A549 (cell line): ENCODE data around the gene CARD10.

Source experiments
- CEBPB ChIP-seq, 2 experiments: fragments of >200 bp in 1 of 2; sonication (Bioruptor Twin) in 1 of 2; formaldehyde crosslinking in 1 of 2; IDR thresholded peaks; 2 replicates each; pipeline ENCODE4 v1.6.1; 2012 to 2016
- MYC ChIP-seq: IDR thresholded peaks from 2 replicates; pipeline ENCODE4 v1.6.1; 2012; ENCODE audit warnings: mild to moderate bottlenecking, inconsistent platforms, low read length, improper control_type of control experiment, borderline replicate concordance
- POLR2A ChIP-seq: IDR thresholded peaks from 2 replicates; pipeline ENCODE4 v1.6.1; 2012; ENCODE audit warnings: mild to moderate bottlenecking, low read length
- POLR2AphosphoS2 ChIP-seq: conservative IDR thresholded peaks from 2 replicates; pipeline ENCODE4 v1.6.1; 2012; ENCODE audit warnings: low read length, improper control_type of control experiment, inconsistent platforms
- TF ChIP-seq, protein P1 (sequence below): fragments of 450-650 bp; IDR thresholded peaks from 2 replicates; pipeline ENCODE4 v1.6.1; 2014; ENCODE audit warnings: antibody characterized with exemption
- TF ChIP-seq, protein P2 (sequence below): fragments of >200 bp; sonication (Bioruptor Twin); formaldehyde crosslinking; IDR thresholded peaks from 3 replicates; pipeline ENCODE4 v1.5.1; 2016

DNA sequence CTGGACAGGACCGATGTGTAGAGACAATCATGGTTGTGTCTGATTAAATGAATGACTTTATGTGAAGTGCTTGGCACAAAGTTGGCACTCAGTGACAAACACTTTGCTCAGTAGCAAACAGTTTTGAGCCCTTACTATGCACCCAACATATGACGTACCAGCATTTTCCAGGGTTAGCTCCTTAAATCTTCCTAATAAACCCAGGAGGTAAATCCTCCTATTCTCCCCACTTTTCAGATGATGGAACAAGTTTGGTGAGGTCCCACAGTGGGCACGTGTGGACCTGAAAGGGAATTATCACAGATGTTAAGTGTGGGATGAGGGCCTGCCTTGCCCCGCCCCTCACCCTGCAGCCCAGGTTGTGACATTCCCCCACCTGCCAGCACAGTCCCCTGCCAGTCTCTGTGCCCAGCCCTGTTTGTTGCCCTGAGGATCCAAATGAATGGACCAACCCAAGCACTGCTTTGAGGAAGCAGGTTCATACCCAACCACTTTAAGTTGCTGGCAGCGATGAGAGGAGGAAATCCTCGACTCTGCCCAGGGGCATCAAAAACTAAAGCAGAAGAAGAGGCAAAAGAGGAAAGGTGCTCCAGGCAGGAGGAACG lies 6.6 kb upstream of the CARD10 start:
- TF ChIP-seq CEBPB (IDR thresholded peaks at IDR 0.05) (no peak), MYC (no peak), POLR2AphosphoS2 (no peak), POLR2A (no peak)
- TF ChIP-seq, protein P1, sequence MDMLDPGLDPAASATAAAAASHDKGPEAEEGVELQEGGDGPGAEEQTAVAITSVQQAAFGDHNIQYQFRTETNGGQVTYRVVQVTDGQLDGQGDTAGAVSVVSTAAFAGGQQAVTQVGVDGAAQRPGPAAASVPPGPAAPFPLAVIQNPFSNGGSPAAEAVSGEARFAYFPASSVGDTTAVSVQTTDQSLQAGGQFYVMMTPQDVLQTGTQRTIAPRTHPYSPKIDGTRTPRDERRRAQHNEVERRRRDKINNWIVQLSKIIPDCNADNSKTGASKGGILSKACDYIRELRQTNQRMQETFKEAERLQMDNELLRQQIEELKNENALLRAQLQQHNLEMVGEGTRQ, result no peak
- TF ChIP-seq, protein P2, sequence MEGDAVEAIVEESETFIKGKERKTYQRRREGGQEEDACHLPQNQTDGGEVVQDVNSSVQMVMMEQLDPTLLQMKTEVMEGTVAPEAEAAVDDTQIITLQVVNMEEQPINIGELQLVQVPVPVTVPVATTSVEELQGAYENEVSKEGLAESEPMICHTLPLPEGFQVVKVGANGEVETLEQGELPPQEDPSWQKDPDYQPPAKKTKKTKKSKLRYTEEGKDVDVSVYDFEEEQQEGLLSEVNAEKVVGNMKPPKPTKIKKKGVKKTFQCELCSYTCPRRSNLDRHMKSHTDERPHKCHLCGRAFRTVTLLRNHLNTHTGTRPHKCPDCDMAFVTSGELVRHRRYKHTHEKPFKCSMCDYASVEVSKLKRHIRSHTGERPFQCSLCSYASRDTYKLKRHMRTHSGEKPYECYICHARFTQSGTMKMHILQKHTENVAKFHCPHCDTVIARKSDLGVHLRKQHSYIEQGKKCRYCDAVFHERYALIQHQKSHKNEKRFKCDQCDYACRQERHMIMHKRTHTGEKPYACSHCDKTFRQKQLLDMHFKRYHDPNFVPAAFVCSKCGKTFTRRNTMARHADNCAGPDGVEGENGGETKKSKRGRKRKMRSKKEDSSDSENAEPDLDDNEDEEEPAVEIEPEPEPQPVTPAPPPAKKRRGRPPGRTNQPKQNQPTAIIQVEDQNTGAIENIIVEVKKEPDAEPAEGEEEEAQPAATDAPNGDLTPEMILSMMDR, result no peak
